ENCODE measurements around the gene PPP2R5E. TPM values are rescaled to one million over a fixed set of nuclear protein-coding genes. Genes with fewer than 3 reads are reported as not detected.

The PPP2R5E gene
- total RNA-seq, 1 donor from 2014 or later, result 5.7 TPM

DNA sequence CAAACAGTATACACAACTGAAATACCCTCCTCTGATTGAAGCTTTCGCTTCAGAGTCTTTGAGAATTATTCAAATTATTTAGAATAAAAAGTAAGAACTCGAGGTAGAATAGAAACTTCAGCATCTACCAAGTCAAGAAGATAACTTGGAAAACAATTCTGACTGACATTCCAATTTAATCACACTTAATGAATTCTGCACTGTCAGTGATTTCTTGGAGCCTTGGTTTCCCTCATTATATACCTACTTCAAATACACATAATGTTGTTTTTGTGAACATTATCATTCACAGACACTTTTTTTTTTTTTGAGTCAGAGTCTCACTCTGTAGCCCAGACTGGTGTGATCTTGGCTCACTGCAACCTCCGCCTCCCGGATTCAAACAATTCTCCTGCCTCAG lies 27.9 kb downstream of the PPP2R5E start:
- TF ChIP-seq, protein P1, sequence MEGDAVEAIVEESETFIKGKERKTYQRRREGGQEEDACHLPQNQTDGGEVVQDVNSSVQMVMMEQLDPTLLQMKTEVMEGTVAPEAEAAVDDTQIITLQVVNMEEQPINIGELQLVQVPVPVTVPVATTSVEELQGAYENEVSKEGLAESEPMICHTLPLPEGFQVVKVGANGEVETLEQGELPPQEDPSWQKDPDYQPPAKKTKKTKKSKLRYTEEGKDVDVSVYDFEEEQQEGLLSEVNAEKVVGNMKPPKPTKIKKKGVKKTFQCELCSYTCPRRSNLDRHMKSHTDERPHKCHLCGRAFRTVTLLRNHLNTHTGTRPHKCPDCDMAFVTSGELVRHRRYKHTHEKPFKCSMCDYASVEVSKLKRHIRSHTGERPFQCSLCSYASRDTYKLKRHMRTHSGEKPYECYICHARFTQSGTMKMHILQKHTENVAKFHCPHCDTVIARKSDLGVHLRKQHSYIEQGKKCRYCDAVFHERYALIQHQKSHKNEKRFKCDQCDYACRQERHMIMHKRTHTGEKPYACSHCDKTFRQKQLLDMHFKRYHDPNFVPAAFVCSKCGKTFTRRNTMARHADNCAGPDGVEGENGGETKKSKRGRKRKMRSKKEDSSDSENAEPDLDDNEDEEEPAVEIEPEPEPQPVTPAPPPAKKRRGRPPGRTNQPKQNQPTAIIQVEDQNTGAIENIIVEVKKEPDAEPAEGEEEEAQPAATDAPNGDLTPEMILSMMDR (IDR thresholded peaks at IDR 0.05), result no peak
- DNase-seq (ENCODE audit: low spot score in 2 of 2), result no peak
- H3K4me1 ChIP-seq, result peaks cover 0 to 10% of the 10 kb centered on the region in 2 donors
- H3K36me3 ChIP-seq, result peaks cover 0 to 1% of the 10 kb centered on the region in 2 donors
- no peaks in the 10 kb centered on the region for H3K27me3 ChIP-seq
- no peak overlapping the region for H3K4me3 ChIP-seq
- no peak overlapping the region for H3K27ac ChIP-seq
- intact Hi-C loops (cut with DNase I), result no loop called here
- H3K9me3 ChIP-seq, result no peaks in the 10 kb centered on the region

DNA sequence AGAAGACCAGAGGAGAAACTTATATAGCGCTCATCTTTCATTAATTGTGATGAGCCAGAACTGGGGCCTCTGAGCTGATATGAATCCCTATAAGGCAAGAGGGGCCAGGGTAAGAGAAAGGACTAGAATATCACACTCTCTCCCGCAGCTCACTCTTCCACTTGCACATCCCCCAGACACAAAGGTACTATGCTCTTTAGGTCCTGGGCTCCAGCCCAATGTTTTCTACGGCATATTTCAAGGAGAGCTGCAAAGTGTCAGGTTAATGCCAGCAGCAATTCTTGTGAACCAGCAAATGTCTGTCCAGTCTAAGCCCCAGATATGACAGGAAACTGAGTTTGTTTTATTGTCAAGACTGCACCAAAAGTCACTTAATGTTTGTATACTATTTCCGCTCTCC lies 29.4 kb downstream of the PPP2R5E start:
- Histone ChIP-seq H3K9me3 (no peaks in the 10 kb centered on the region), H3K27ac (no peak overlapping the region), H3K4me3 (no peak overlapping the region), H3K36me3 (no peaks in the 10 kb centered on the region), H3K4me1 (peaks cover 0 to 10% of the 10 kb centered on the region in 2 donors), H3K27me3 (no peaks in the 10 kb centered on the region)
- intact Hi-C loops (cut with DNase I), result no loop called here
- DNase-seq (ENCODE audit: low spot score in 2 of 2), result no peak
- TF ChIP-seq, protein P1 (IDR thresholded peaks at IDR 0.05), result no peak

DNA sequence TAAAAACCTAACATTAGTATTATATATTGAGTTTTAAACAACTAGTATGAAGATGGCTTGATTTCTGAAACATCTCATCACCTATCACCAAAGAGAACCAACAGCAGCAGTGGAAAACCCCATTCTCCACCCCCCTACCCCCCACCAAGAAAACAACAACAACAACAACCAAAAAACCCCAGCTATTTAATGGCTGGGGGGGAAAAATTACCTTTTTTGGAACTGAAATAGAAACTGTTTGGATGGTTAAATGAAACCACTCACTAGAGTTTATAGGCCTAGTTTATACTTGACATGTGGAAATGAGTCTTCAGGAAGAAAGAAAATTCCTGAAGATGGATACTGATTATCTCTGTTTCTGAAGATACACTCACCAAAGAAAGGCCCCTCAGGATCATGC lies 30.3 kb downstream of the PPP2R5E start:
- Histone ChIP-seq H3K4me3 (no peak overlapping the region), H3K27me3 (no peaks in the 10 kb centered on the region), H3K9me3 (no peaks in the 10 kb centered on the region), H3K27ac (no peak overlapping the region), H3K4me1 (peaks cover 0 to 10% of the 10 kb centered on the region in 2 donors), H3K36me3 (no peaks in the 10 kb centered on the region)
- intact Hi-C loops (cut with DNase I), result no loop called here
- TF ChIP-seq, protein P1 (IDR thresholded peaks at IDR 0.05), result no peak
- DNase-seq (ENCODE audit: low spot score in 2 of 2), result no peak

DNA sequence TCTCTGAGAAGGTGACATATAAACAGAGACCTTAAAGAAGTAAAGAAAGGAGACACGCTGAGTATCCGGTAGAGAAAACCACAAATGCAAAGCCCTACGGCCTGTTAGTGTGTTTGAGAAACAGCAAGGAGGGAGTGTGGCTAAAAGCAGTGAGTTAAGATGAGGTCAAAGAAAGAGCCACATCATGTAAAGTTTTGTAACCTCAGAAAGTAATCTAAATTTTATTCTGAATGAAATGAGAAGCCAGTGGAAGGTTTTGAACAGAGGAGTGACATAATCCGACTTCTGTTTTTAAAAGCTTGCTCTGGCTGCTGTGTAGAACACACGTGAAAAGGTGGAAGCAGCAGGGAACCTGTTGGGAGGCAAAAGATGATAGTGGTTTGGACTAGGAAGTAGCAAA lies 32.6 kb downstream of the PPP2R5E start:
- no peak for DNase-seq (ENCODE audit: low spot score in 2 of 2)
- no peak overlapping the region for H3K4me3 ChIP-seq
- H3K36me3 ChIP-seq, result no peaks in the 10 kb centered on the region
- H3K27me3 ChIP-seq, result no peaks in the 10 kb centered on the region
- H3K4me1 ChIP-seq, result peaks cover 0 to 6% of the 10 kb centered on the region in 2 donors
- H3K27ac ChIP-seq, result no peak overlapping the region
- intact Hi-C loops (cut with DNase I), result no loop called here
- H3K9me3 ChIP-seq, result no peaks in the 10 kb centered on the region
- TF ChIP-seq, protein P1 (IDR thresholded peaks at IDR 0.05), result no peak

DNA sequence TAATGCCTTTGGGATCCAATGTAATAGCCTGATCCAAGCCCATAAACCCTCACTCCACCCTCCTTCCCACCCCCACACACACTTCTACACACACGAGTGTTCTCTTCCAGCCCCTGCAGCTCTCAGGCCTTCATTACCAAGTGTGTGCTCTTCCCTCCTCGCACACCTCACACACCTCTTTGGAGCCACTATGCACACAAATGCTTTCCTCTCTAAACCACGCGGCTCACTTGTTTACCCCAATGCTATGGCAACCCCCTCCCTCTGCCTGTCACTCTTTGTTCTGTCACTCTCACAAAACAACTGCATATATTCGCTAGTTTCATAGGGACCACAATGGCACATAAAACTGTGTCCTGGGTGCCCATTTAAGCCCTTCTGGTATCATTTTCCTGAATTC lies 35.1 kb downstream of the PPP2R5E start:
- no peak for DNase-seq (ENCODE audit: low spot score in 2 of 2)
- Histone ChIP-seq H3K4me3 (no peak overlapping the region), H3K36me3 (no peaks in the 10 kb centered on the region), H3K4me1 (no peaks in the 10 kb centered on the region), H3K9me3 (no peaks in the 10 kb centered on the region), H3K27me3 (no peaks in the 10 kb centered on the region), H3K27ac (no peak overlapping the region)
- TF ChIP-seq, protein P1 (IDR thresholded peaks at IDR 0.05), result no peak
- intact Hi-C loops (cut with DNase I), result no loop called here

DNA sequence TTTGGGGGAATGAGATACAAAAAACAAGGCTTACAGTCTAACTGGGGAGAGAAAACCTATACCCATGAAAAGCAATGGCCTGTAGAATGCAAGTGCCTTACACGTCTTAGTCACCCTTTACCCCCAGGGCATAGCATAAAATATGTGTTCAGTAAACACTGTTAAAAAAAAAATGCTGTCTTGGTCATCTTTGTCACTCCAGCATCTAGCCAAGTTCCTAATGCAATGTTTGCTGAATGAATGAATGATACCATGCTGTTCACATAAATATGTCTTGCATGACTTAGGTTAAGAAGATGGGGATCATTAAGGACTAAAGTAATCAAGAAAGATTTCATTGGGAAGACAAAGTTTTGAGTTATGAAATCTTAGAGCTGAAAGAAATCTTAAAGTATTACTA lies 38.5 kb downstream of the PPP2R5E start:
- no peak for DNase-seq (ENCODE audit: low spot score in 2 of 2)
- intact Hi-C loops (cut with DNase I), result no loop called here
- TF ChIP-seq, protein P1 (IDR thresholded peaks at IDR 0.05), result no peak
- Histone ChIP-seq H3K27ac (no peak overlapping the region), H3K27me3 (no peaks in the 10 kb centered on the region), H3K4me1 (peaks cover 0 to under 1% of the 10 kb centered on the region in 2 donors), H3K36me3 (no peaks in the 10 kb centered on the region), H3K9me3 (no peaks in the 10 kb centered on the region), H3K4me3 (no peak overlapping the region)

All from ascending aorta (tissue), 2 donors.